ENCODE data around the gene PAX6. TPM values are rescaled to one million over a fixed set of nuclear protein-coding genes. Genes with fewer than 3 reads are reported as not detected.

The PAX6 gene
- total and polyA plus RNA-seq, 5 donors from 2014 or later: not detected

DNA sequence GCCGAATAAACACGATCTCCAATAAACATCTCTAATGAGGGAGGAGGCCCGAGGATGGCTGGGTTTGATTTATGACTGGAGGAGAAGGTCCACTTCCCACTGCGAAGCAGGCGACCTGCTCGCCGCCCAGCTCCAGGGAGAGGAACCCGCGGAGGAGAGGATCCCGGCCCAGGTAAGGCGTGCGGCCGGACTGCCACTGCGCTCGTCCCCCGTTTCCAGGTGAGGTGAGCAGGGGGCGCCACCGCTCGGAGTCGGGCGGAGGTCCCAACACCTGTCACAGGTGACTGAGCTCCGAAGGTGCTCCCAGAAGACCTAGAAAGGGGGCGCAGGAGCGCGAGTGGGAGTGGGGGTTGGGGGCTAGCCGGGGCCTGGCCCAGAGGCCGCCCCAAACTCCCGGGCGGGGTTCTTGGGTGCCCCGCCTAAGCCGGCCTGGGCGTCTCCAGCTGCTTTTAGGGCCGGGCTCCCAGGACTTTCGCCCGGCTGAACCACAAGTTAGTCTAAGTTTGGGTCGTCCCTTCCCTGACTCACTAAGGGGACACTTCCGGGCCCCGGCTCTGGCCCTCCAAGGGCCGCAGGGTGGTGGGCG is 5.4 kb upstream of the PAX6 start:
- no peaks in the 10 kb centered on the region for H3K36me3 Mint-ChIP-seq
- H3K9me3 ChIP-seq (ENCODE audit: control insufficient read depth in 2 of 2, low read length in 2 of 2): peaks cover 0 to 3% of the 10 kb centered on the region in 2 experiments
- peaks cover 89% of the 10 kb centered on the region for H3K27me3 Mint-ChIP-seq
- peak overlapping the region; percentile 7 to 80 (median 74) for H3K4me3 Mint-ChIP-seq
- H3K36me3 ChIP-seq (ENCODE audit: control insufficient read depth, insufficient read depth, low read length): no peaks in the 10 kb centered on the region
- peaks cover 65% of the 10 kb centered on the region for H3K4me1 ChIP-seq (ENCODE audit: control insufficient read depth, insufficient read depth, low read length, poor library complexity, severe bottlenecking)
- ATAC-seq (ENCODE audit: low read depth in 2 of 2): no peak
- peaks cover 5 to 46% (median 16%) of the 10 kb centered on the region in 4 donors for H3K4me1 Mint-ChIP-seq
- no peak for DNase-seq
- peak overlapping the region in 1 of 3 donors; percentile 91 for H3K27ac Mint-ChIP-seq
- no peak overlapping the region for H3K27ac ChIP-seq (ENCODE audit: insufficient read depth, low read length, poor library complexity, severe bottlenecking)
- no peak overlapping the region for H3K4me3 ChIP-seq (ENCODE audit: low read depth, low read length)
- H3K27me3 ChIP-seq (ENCODE audit: control insufficient read depth, insufficient read depth, low read length): peaks cover 33% of the 10 kb centered on the region
- peaks cover 0 to 8% (median 0%) of the 10 kb centered on the region in 7 donors for H3K9me3 Mint-ChIP-seq

GRCh38 chr11:31815711-31816467 is 4.8 kb upstream of the PAX6 start:
- Histone ChIP-seq H3K27me3 (ENCODE audit: control insufficient read depth, insufficient read depth, low read length) (peaks cover 27% of the 10 kb centered on the region), H3K4me1 (ENCODE audit: control insufficient read depth, insufficient read depth, low read length, poor library complexity, severe bottlenecking) (peaks cover 71% of the 10 kb centered on the region), H3K27ac (ENCODE audit: insufficient read depth, low read length, poor library complexity, severe bottlenecking) (no peak overlapping the region), H3K36me3 (ENCODE audit: control insufficient read depth, insufficient read depth, low read length) (no peaks in the 10 kb centered on the region), H3K4me3 (ENCODE audit: low read depth, low read length) (no peak overlapping the region), H3K9me3 (ENCODE audit: control insufficient read depth in 2 of 2, low read length in 2 of 2) (no peaks in the 10 kb centered on the region)
- no peak for DNase-seq
- ATAC-seq (ENCODE audit: low read depth in 2 of 2): no peak
- peaks cover 3 to 52% (median 20%) of the 10 kb centered on the region in 4 donors for H3K4me1 Mint-ChIP-seq
- peak overlapping the region in 1 of 3 donors; percentile 91 for H3K27ac Mint-ChIP-seq
- H3K36me3 Mint-ChIP-seq: no peaks in the 10 kb centered on the region
- peaks cover 0 to 4% (median 0%) of the 10 kb centered on the region in 7 donors for H3K9me3 Mint-ChIP-seq
- H3K27me3 Mint-ChIP-seq: peaks cover 88% of the 10 kb centered on the region
- H3K4me3 Mint-ChIP-seq: peak overlapping the region; percentile 7 to 80 (median 74)

DNA sequence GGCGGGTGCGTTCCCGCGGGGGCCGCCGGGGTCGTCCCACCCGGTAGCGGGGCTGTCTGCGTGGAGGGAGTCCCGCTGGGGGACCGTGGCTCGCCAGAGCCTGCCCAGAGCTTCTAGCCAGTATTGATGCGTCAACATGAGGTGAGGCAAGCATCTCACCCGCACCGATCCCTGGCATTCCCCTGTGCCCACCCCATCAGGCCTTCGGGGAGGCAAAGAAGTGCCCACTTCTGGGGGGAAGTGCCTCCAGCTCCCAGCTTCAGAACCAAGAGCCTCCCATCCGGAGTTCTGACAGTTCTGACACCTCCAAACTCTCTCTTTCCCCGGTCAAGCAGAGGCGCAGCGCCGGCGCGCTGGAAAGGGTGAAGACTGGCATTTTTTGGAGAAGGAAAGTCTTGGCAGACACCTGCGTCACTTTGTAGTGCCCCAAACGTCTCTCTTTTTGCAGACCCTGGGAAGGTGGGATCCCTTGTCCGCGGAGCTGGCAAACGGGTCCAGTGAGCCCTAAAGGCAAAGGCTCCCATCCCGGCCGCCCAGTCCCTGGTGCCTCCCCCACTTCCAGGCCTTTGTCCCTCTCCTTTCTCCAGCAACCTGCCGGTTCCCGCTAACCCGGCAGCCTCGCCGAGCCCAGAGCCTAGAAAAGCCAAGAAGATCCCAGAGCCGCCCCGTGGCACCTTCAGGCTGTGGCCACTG is 3.2 kb upstream of the PAX6 start:
- no peak overlapping the region for H3K4me3 ChIP-seq (ENCODE audit: low read depth, low read length)

GRCh38 chr11:31813391-31814175 is 2.5 kb upstream of the PAX6 start:
- H3K27me3 ChIP-seq (ENCODE audit: control insufficient read depth, insufficient read depth, low read length): peaks cover 32% of the 10 kb centered on the region
- peaks cover 14 to 63% (median 32%) of the 10 kb centered on the region in 4 donors for H3K4me1 Mint-ChIP-seq
- peaks cover 82% of the 10 kb centered on the region for H3K27me3 Mint-ChIP-seq
- peak overlapping the region; percentile 65 to 86 (median 68) for H3K4me3 Mint-ChIP-seq
- peaks cover 0 to 5% (median 0%) of the 10 kb centered on the region in 7 donors for H3K9me3 Mint-ChIP-seq
- no peaks in the 10 kb centered on the region for H3K9me3 ChIP-seq (ENCODE audit: control insufficient read depth in 2 of 2, low read length in 2 of 2)
- H3K36me3 ChIP-seq (ENCODE audit: control insufficient read depth, insufficient read depth, low read length): no peaks in the 10 kb centered on the region
- ATAC-seq (ENCODE audit: low read depth in 2 of 2): no peak
- peak overlapping the region; percentile 31 for H3K4me3 ChIP-seq (ENCODE audit: low read depth, low read length)
- no peaks in the 10 kb centered on the region for H3K36me3 Mint-ChIP-seq
- H3K27ac ChIP-seq (ENCODE audit: insufficient read depth, low read length, poor library complexity, severe bottlenecking): no peak overlapping the region
- H3K27ac Mint-ChIP-seq: peak overlapping the region in 1 of 3 donors; percentile 69
- no peak for DNase-seq
- peaks cover 90% of the 10 kb centered on the region for H3K4me1 ChIP-seq (ENCODE audit: control insufficient read depth, insufficient read depth, low read length, poor library complexity, severe bottlenecking)

More for the DNA sequence above, 3.2 kb upstream of the PAX6 start:
- Histone ChIP-seq H3K27me3 (ENCODE audit: control insufficient read depth, insufficient read depth, low read length) (peaks cover 26% of the 10 kb centered on the region), H3K27ac (ENCODE audit: insufficient read depth, low read length, poor library complexity, severe bottlenecking) (no peak overlapping the region), H3K4me1 (ENCODE audit: control insufficient read depth, insufficient read depth, low read length, poor library complexity, severe bottlenecking) (peaks cover 87% of the 10 kb centered on the region), H3K36me3 (ENCODE audit: control insufficient read depth, insufficient read depth, low read length) (no peaks in the 10 kb centered on the region), H3K9me3 (ENCODE audit: control insufficient read depth in 2 of 2, low read length in 2 of 2) (no peaks in the 10 kb centered on the region)
- Mint-ChIP-seq H3K4me3 (peak overlapping the region; percentile 15 to 81 (median 53)), H3K9me3 (peaks cover 0 to 5% (median 0%) of the 10 kb centered on the region in 7 donors), H3K27ac (no peak overlapping the region), H3K27me3 (peaks cover 82% of the 10 kb centered on the region), H3K4me1 (peaks cover 12 to 59% (median 28%) of the 10 kb centered on the region in 4 donors), H3K36me3 (no peaks in the 10 kb centered on the region)
- DNase-seq: no peak
- ATAC-seq (ENCODE audit: low read depth in 2 of 2): no peak

GRCh38 chr11:31812383-31813381 is 1.6 kb upstream of the PAX6 start:
- no peak overlapping the region for H3K4me3 ChIP-seq (ENCODE audit: low read depth, low read length)
- H3K27ac ChIP-seq (ENCODE audit: insufficient read depth, low read length, poor library complexity, severe bottlenecking): no peak overlapping the region
- H3K36me3 ChIP-seq (ENCODE audit: control insufficient read depth, insufficient read depth, low read length): no peaks in the 10 kb centered on the region
- H3K4me3 Mint-ChIP-seq: peak overlapping the region; percentile 67 to 86 (median 82)
- no peak for ATAC-seq (ENCODE audit: low read depth in 2 of 2)
- no peaks in the 10 kb centered on the region for H3K9me3 ChIP-seq (ENCODE audit: control insufficient read depth in 2 of 2, low read length in 2 of 2)
- no peaks in the 10 kb centered on the region for H3K36me3 Mint-ChIP-seq
- H3K9me3 Mint-ChIP-seq: peaks cover 0 to 7% (median 0%) of the 10 kb centered on the region in 7 donors
- H3K4me1 Mint-ChIP-seq: peaks cover 19 to 68% (median 33%) of the 10 kb centered on the region in 4 donors
- H3K4me1 ChIP-seq (ENCODE audit: control insufficient read depth, insufficient read depth, low read length, poor library complexity, severe bottlenecking): peaks cover 83% of the 10 kb centered on the region
- H3K27me3 Mint-ChIP-seq: peaks cover 84% of the 10 kb centered on the region
- H3K27ac Mint-ChIP-seq: peak overlapping the region in 1 of 3 donors; percentile 48
- no peak for DNase-seq
- H3K27me3 ChIP-seq (ENCODE audit: control insufficient read depth, insufficient read depth, low read length): peaks cover 38% of the 10 kb centered on the region

DNA sequence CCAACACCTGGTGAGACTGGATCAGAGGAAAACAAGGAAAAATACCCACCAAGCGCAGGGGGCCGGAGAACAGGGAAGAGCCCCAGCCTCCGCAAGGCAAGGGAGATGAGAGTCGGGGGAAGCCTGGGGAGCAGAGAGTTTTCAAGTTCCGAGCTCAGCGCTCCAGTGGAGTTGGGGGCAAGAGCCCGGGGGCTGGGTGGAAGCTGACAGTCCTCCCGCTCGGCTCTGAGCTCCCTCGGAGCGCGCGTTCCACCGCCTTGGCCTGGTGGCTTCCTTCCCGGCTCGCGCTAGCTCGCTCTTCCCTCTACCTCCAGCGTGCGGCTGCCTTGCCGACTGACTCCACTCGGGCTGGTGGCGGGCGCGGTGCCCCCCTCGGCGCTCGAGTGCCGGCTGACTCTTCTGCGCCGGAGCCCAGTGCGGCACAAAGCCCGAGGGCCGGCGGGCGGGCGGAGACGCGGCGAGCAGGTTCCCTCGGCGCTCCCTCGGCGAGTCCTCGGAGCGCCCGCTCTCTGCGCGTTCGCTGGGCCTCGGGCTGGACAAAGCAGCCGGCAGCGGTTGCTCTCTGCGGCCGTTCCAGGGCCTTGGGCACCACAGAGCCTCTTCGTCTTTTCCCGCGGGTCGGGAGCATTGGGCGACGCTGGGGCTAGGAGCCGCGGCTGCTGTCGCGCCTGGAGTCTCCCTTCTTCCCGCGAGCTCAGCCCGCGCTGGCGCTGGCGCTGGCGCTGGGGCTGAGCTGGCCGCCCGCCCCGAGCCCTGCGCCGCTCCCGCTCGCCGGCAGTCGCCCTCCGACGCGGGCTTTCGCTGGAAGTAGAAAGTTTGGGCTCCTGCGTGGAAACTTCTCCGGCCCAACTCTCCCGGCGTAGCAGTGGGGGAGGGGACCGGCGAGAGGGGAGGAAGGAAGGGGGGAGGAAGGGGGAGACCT is 1.0 kb downstream of the PAX6 start:
- H3K27me3 ChIP-seq (ENCODE audit: control insufficient read depth, insufficient read depth, low read length): peaks cover 52% of the 10 kb centered on the region
- Mint-ChIP-seq H3K9me3 (peaks cover 0 to 12% (median 3%) of the 10 kb centered on the region in 7 donors), H3K4me1 (peaks cover 19 to 67% (median 31%) of the 10 kb centered on the region in 4 donors), H3K27ac (no peak overlapping the region), H3K4me3 (peak overlapping the region; percentile 81 to 91 (median 88)), H3K36me3 (no peaks in the 10 kb centered on the region), H3K27me3 (peaks cover 83% of the 10 kb centered on the region)
- H3K4me1 ChIP-seq (ENCODE audit: control insufficient read depth, insufficient read depth, low read length, poor library complexity, severe bottlenecking): peaks cover 64% of the 10 kb centered on the region
- H3K9me3 ChIP-seq (ENCODE audit: control insufficient read depth in 2 of 2, low read length in 2 of 2): no peaks in the 10 kb centered on the region
- H3K27ac ChIP-seq (ENCODE audit: insufficient read depth, low read length, poor library complexity, severe bottlenecking): no peak overlapping the region
- ATAC-seq (ENCODE audit: low read depth in 2 of 2): no peak
- no peak for DNase-seq
- no peaks in the 10 kb centered on the region for H3K36me3 ChIP-seq (ENCODE audit: control insufficient read depth, insufficient read depth, low read length)
- H3K4me3 ChIP-seq (ENCODE audit: low read depth, low read length): peak overlapping the region; percentile 52

All from CD4-positive, CD25-positive, alpha-beta regulatory T cell (primary cell).